T-helper 2 cell treated with Interferon-gamma antibody and Interleukin-4, amounts not matched to agents 5 μg/mL and 100 μg/mL, for 36 hours (primary cell): ENCODE measurements around the gene SLC1A2.

ENCODE experiments used
- DNase-seq: peaks from one replicate; pipeline ENCODE4 v3.0.0; 2021; ENCODE audit warnings: low spot score
- H3K27ac Mint-ChIP-seq: one replicate; pipeline ENCODE4 v1.8.0; 2021; ENCODE audit warnings: mild to moderate bottlenecking, mixed read lengths
- H3K27me3 Mint-ChIP-seq: one replicate; pipeline ENCODE4 v1.8.0; 2021; ENCODE audit warnings: low read depth, mixed read lengths
- H3K36me3 Mint-ChIP-seq: one replicate; pipeline ENCODE4 v1.8.0; 2021; ENCODE audit warnings: low read depth, mixed read lengths
- H3K4me1 Mint-ChIP-seq: one replicate; pipeline ENCODE4 v1.8.0; 2021; ENCODE audit warnings: low read depth, mixed read lengths
- H3K4me3 Mint-ChIP-seq: one replicate; pipeline ENCODE4 v1.8.0; 2022; ENCODE audit warnings: mild to moderate bottlenecking, moderate library complexity, mixed read lengths
- H3K9me3 Mint-ChIP-seq: one replicate; pipeline ENCODE4 v1.8.0; 2021; ENCODE audit warnings: mixed read lengths

The SLC1A2 gene

GRCh38 chr11:35398881-35399280 lies 20.5 kb downstream of the SLC1A2 start:
- no peak for DNase-seq
- H3K9me3 Mint-ChIP-seq: no peaks in the 10 kb centered on the region
- peaks cover 2% of the 10 kb centered on the region for H3K4me1 Mint-ChIP-seq
- no peak overlapping the region for H3K27ac Mint-ChIP-seq
- H3K27me3 Mint-ChIP-seq: peaks cover 35% of the 10 kb centered on the region
- no peaks in the 10 kb centered on the region for H3K36me3 Mint-ChIP-seq
- H3K4me3 Mint-ChIP-seq: no peak overlapping the region

- peaks cover 18% of the 10 kb centered on the region for H3K4me1 Mint-ChIP-seq
- no peak overlapping the region for H3K27ac Mint-ChIP-seq
- no peaks in the 10 kb centered on the region for H3K9me3 Mint-ChIP-seq
- no peak overlapping the region for H3K4me3 Mint-ChIP-seq
- no peak for DNase-seq
- H3K36me3 Mint-ChIP-seq: no peaks in the 10 kb centered on the region
- H3K27me3 Mint-ChIP-seq: peaks cover 34% of the 10 kb centered on the region
Observed at GRCh38 chr11:35394941-35395340, 24.4 kb downstream of the SLC1A2 start.

GRCh38 chr11:35393098-35393497 lies 26.3 kb downstream of the SLC1A2 start:
- no peaks in the 10 kb centered on the region for H3K36me3 Mint-ChIP-seq
- no peak for DNase-seq
- H3K4me1 Mint-ChIP-seq: peaks cover 18% of the 10 kb centered on the region
- H3K27me3 Mint-ChIP-seq: peaks cover 23% of the 10 kb centered on the region
- H3K27ac Mint-ChIP-seq: no peak overlapping the region
- no peak overlapping the region for H3K4me3 Mint-ChIP-seq
- H3K9me3 Mint-ChIP-seq: no peaks in the 10 kb centered on the region

- H3K4me1 Mint-ChIP-seq: peaks cover 18% of the 10 kb centered on the region
- no peak overlapping the region for H3K27ac Mint-ChIP-seq
- H3K4me3 Mint-ChIP-seq: peak overlapping the region; percentile 40
- H3K36me3 Mint-ChIP-seq: no peaks in the 10 kb centered on the region
- H3K27me3 Mint-ChIP-seq: peaks cover 18% of the 10 kb centered on the region
- peak; percentile 67 for DNase-seq
- no peaks in the 10 kb centered on the region for H3K9me3 Mint-ChIP-seq
Observed at GRCh38 chr11:35391922-35392688, 27.3 kb downstream of the SLC1A2 start.

GRCh38 chr11:35390737-35391682 lies 28.3 kb downstream of the SLC1A2 start:
- Mint-ChIP-seq H3K4me3 (no peak overlapping the region), H3K36me3 (no peaks in the 10 kb centered on the region), H3K9me3 (no peaks in the 10 kb centered on the region), H3K27ac (no peak overlapping the region), H3K4me1 (peaks cover 18% of the 10 kb centered on the region), H3K27me3 (peaks cover 18% of the 10 kb centered on the region)
- peak; percentile 60 for DNase-seq

GRCh38 chr11:35389897-35390465 lies 29.4 kb downstream of the SLC1A2 start:
- DNase-seq: peak; percentile 51

GRCh38 chr11:35389112-35389511 lies 30.2 kb downstream of the SLC1A2 start:
- peaks cover 13% of the 10 kb centered on the region for H3K27me3 Mint-ChIP-seq
- no peak overlapping the region for H3K27ac Mint-ChIP-seq
- DNase-seq: no peak
- H3K36me3 Mint-ChIP-seq: no peaks in the 10 kb centered on the region
- H3K4me3 Mint-ChIP-seq: no peak overlapping the region
- H3K4me1 Mint-ChIP-seq: peaks cover 17% of the 10 kb centered on the region
- H3K9me3 Mint-ChIP-seq: no peaks in the 10 kb centered on the region

More at GRCh38 chr11:35389897-35390465, 29.4 kb downstream of the SLC1A2 start:
- peaks cover 17% of the 10 kb centered on the region for H3K4me1 Mint-ChIP-seq
- H3K36me3 Mint-ChIP-seq: no peaks in the 10 kb centered on the region
- H3K9me3 Mint-ChIP-seq: no peaks in the 10 kb centered on the region
- H3K4me3 Mint-ChIP-seq: no peak overlapping the region
- no peak overlapping the region for H3K27ac Mint-ChIP-seq
- H3K27me3 Mint-ChIP-seq: peaks cover 18% of the 10 kb centered on the region

GRCh38 chr11:35388061-35388460 lies 31.3 kb downstream of the SLC1A2 start:
- no peak overlapping the region for H3K27ac Mint-ChIP-seq
- no peaks in the 10 kb centered on the region for H3K36me3 Mint-ChIP-seq
- no peak for DNase-seq
- peaks cover 17% of the 10 kb centered on the region for H3K4me1 Mint-ChIP-seq
- no peaks in the 10 kb centered on the region for H3K9me3 Mint-ChIP-seq
- H3K4me3 Mint-ChIP-seq: no peak overlapping the region
- peaks cover 8% of the 10 kb centered on the region for H3K27me3 Mint-ChIP-seq

- H3K27ac Mint-ChIP-seq: no peak overlapping the region
- no peaks in the 10 kb centered on the region for H3K36me3 Mint-ChIP-seq
- DNase-seq: no peak
- H3K4me1 Mint-ChIP-seq: peaks cover 16% of the 10 kb centered on the region
- no peaks in the 10 kb centered on the region for H3K9me3 Mint-ChIP-seq
- peaks cover 8% of the 10 kb centered on the region for H3K27me3 Mint-ChIP-seq
- H3K4me3 Mint-ChIP-seq: no peak overlapping the region
Observed at GRCh38 chr11:35387111-35387982, 32.0 kb downstream of the SLC1A2 start.

GRCh38 chr11:35383953-35384352 lies 35.4 kb downstream of the SLC1A2 start:
- Mint-ChIP-seq H3K27ac (no peak overlapping the region), H3K36me3 (no peaks in the 10 kb centered on the region)

GRCh38 chr11:35381709-35382322 lies 37.5 kb downstream of the SLC1A2 start:
- no peak overlapping the region for H3K27ac Mint-ChIP-seq

More at GRCh38 chr11:35383953-35384352, 35.4 kb downstream of the SLC1A2 start:
- DNase-seq: no peak
- Mint-ChIP-seq H3K27me3 (peaks cover 9% of the 10 kb centered on the region), H3K4me3 (no peak overlapping the region), H3K9me3 (no peaks in the 10 kb centered on the region), H3K4me1 (no peaks in the 10 kb centered on the region)

GRCh38 chr11:35380603-35381002 lies 38.8 kb downstream of the SLC1A2 start:
- H3K27ac Mint-ChIP-seq: no peak overlapping the region
- DNase-seq: no peak
- peaks cover 20% of the 10 kb centered on the region for H3K27me3 Mint-ChIP-seq
- H3K36me3 Mint-ChIP-seq: no peaks in the 10 kb centered on the region
- no peak overlapping the region for H3K4me3 Mint-ChIP-seq
- no peaks in the 10 kb centered on the region for H3K9me3 Mint-ChIP-seq
- H3K4me1 Mint-ChIP-seq: peaks cover 2% of the 10 kb centered on the region

More at GRCh38 chr11:35381709-35382322, 37.5 kb downstream of the SLC1A2 start:
- DNase-seq: no peak
- Mint-ChIP-seq H3K27me3 (peaks cover 16% of the 10 kb centered on the region), H3K4me3 (no peak overlapping the region), H3K4me1 (no peaks in the 10 kb centered on the region), H3K9me3 (no peaks in the 10 kb centered on the region), H3K36me3 (no peaks in the 10 kb centered on the region)

- Mint-ChIP-seq H3K36me3 (no peaks in the 10 kb centered on the region), H3K27me3 (peaks cover 17% of the 10 kb centered on the region), H3K9me3 (no peaks in the 10 kb centered on the region), H3K27ac (no peak overlapping the region), H3K4me1 (peaks cover 6% of the 10 kb centered on the region), H3K4me3 (no peak overlapping the region)
- DNase-seq: no peak
Observed at GRCh38 chr11:35377262-35377661, 42.1 kb downstream of the SLC1A2 start.
